Heart right ventricle (tissue), 16 donors: ENCODE data around the gene ATP6V1C2. TPM values are rescaled to one million over a fixed set of nuclear protein-coding genes. Genes with fewer than 3 reads are reported as not detected.
"Not testable (repeated sequence)": the region's sequence is repeated elsewhere in the genome, so short reads cannot be mapped to it uniquely, and the experiment has no call there.

Source experiments
- ATAC-seq, 8 donors: fragments of 200-7000 bp; cut with Tn5 transposase; one replicate each; pipeline ENCODE4 v1.9.1; 2020; ENCODE audit warnings: mild to moderate bottlenecking in 8 of 8, moderate library complexity in 8 of 8, moderate number of reproducible peaks in 1 of 8
- DNase-seq, 2 donors: peaks; one replicate each; pipeline ENCODE4 v3.0.0-alpha.2; 2020
- H3K27ac ChIP-seq, 10 donors: fragments of 200-600 bp; sonication (generic) in 2 of 10; one replicate each; pipeline versions ENCODE4 v1.5.0 to v1.8.0; 2020 to 2022; ENCODE audit warnings: mild to moderate bottlenecking in 3 of 10
- H3K27me3 ChIP-seq, 7 donors: fragments of 200-600 bp; one replicate each; pipeline ENCODE4 v1.8.0; 2021 to 2022; ENCODE audit warnings: mild to moderate bottlenecking in 2 of 7
- H3K36me3 ChIP-seq, 9 donors: fragments of 200-600 bp; sonication (generic) in 1 of 9; one replicate each; pipeline versions ENCODE4 v1.5.0 to v1.8.0; 2020 to 2022; ENCODE audit warnings: mild to moderate bottlenecking in 2 of 9
- H3K4me1 ChIP-seq, 9 donors: fragments of 200-600 bp; sonication (generic) in 1 of 9; one replicate each; pipeline versions ENCODE4 v1.5.0 to v1.8.0; 2020 to 2022; ENCODE audit warnings: mild to moderate bottlenecking in 4 of 9
- H3K4me3 ChIP-seq, 10 donors: fragments of 200-600 bp; sonication (generic) in 2 of 10; one replicate each; pipeline versions ENCODE4 v1.5.0 to v1.8.0; 2020 to 2022; ENCODE audit warnings: mild to moderate bottlenecking in 7 of 10, moderate library complexity in 2 of 10
- H3K9me3 ChIP-seq, 11 donors: fragments of 200-600 bp in 10 of 11; sonication (generic) in 2 of 11; one replicate each; pipeline versions ENCODE4 v1.5.0 to v1.8.0; 2013 to 2022; ENCODE audit warnings: mild to moderate bottlenecking in 2 of 11, control low read depth in 1 of 11, moderate library complexity in 1 of 11
- WGBS, 2 donors: extraction: QIAGEN DNeasy Blood & Tissue Kit; methylation state at CpG; one replicate each; pipeline ENCODE4 v1.1.7; 2013; ENCODE audit warnings: inconsistent platforms in 1 of 2; 5-methylcytosine and 5-hydroxymethylcytosine counted together
- intact Hi-C, 10 donors: fragments of 100-400 bp; cut with DNase I; formaldehyde crosslinking; loops; one replicate each; pipeline versions ENCODE4 v1.11.1 to v1.14.2; 2022
- polyA plus RNA-seq, 2 donors: library from polyadenylated mRNA; stranded (reverse); fragments of 200-250 nt; gene quantifications; one replicate each; pipeline ENCODE4 v1.2.3, GENCODE V29; 2013
- total RNA-seq, 10 donors: library from RNA; stranded (reverse); fragmentation: NEBNext Ultra II Directional in 3 of 10; extraction: Animal tissue kit (Norgen Biotek cat#: 25700) in 3 of 10; gene quantifications; one replicate each; pipeline versions ENCODE4 v1.2.1 to v1.2.4, GENCODE V29; 2021 to 2023
- TF ChIP-seq, protein P1 (sequence below), 9 donors: fragments of 200-600 bp; sonication (generic) in 2 of 9; IDR thresholded peaks; one replicate each; pipeline versions ENCODE4 v1.5.0 to v1.8.0; 2021 to 2022; ENCODE audit warnings: antibody characterized with exemption in 9 of 9, mild to moderate bottlenecking in 5 of 9, moderate library complexity in 1 of 9
- donor health status: Arrhythmogenic right ventricular cardiomyopathy.
- donor health status: ischemic (EF 13 %, LVEDD 7.1; RV severe dilation, severe dysfunction).
- donor health status: healthy with polysubstance abuse.
- donor health status: DM: no; HTN: yes; CAD: no.
- donor health status: DM: no; HTN: no; CAD: no.
- donor health status: ischemic (EF 25% LVEDD 6.9; RV normal size, moderate dysfunction).
- donor health status: ischemic (EF 25% LVEDD 5.7; RV mildly dilated, moderate dysfunction).
- donor health status: healthy.
- donor health status: DM: yes; HTN: yes; CAD: no.
- donor health status: Ischemic cardiomyopathy.
- donor health status: ischemic (EF 35%, LVEDD 5.7; RV mildly dilated, moderate dysfunction).
- donor health status: nonischemic (EF 11% LVEDD 7.7; RV severe dilation, severe dysfunction).
- donor health status: DM: yes; HTN: yes; CAD: no.
- donor health status: PGD.
- donor health status: ischemic (EF 29% LVEDD 5.4; RV normal size, mild dysfunction).
- donor health status: nonischemic (EF 23%, LVEDD 6.1; RV moderate dilation, normal function).

The ATP6V1C2 gene
- total and polyA plus RNA-seq, 12 donors = 0.09 to 3.4 (median 0.72) TPM

DNA sequence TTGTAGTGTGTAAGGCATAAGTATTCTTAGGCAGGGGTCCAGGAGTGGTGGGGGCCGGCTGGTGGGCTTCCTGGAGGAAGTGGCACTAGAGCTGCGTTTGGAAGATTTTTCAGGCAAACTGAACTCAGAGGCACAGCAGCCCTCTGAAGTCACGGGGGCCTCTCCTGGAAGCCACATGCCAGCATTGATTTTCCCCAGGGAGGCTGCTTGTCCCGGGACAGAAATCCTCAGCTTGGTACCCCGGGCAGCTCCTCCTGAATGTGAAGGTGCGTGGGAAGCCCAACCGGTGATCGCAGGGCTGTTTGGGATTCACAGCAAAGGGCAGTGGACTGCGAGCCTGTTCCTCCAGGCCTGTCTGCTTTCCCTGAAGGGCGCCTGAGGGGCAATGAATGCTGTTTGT lies 92.7 kb downstream of the ATP6V1C2 start:
- intact Hi-C loops = no loop called here
- H3K4me3 ChIP-seq = no peak overlapping the region
- ATAC-seq = no peak

DNA sequence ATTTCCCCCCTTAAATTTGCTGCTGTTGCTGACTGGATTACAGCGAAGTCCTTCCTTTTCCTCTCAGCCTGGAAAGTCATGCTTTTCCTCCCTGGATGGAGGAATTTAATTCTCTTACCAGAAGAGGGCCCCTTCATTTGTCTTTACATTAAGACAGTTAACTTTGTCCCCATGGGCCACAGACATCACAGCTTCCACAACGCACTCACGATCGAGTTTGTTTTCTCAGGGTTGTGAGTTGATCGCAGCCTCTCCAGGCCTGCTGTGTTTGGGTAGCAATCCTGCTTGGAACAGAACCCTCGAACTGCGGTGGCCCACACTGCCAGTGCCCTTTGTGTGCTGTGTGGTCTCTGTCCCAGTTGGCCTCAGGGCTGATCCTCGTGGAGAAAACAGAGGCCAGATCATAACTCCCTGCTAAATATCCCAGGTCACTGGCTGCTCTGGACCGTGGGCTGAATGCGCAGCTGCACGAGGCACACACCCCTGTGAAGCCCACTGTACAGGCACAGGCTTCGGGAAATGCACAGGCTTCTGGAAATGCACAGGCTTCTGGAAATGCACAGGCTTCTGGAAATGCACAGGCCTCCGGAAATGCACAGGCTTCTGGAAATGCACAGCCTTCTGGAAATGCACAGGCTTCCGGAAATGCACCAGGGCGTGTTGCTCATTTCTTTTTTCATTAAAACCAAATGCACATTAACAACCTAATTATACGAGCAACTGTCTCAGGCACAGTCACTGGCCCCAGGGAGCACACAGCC lies 93.3 kb downstream of the ATP6V1C2 start:
- intact Hi-C loops = no loop called here
- H3K27me3 ChIP-seq = no peaks in the 10 kb centered on the region
- DNase-seq (no peak), ATAC-seq (no peak)
- H3K27ac ChIP-seq = peak overlapping the region in 7 of 10 donors; percentile 26 to 67 (median 53)
- no peaks in the 10 kb centered on the region for H3K9me3 ChIP-seq
- no peaks in the 10 kb centered on the region for H3K36me3 ChIP-seq
- peaks cover 2 to 43% (median 36%) of the 10 kb centered on the region in 9 donors for H3K4me1 ChIP-seq
- no peak overlapping the region for H3K4me3 ChIP-seq
- WGBS, 2 donors = 53% methylated on average over 16 of the region's 16 CpGs
- TF ChIP-seq, protein P1, sequence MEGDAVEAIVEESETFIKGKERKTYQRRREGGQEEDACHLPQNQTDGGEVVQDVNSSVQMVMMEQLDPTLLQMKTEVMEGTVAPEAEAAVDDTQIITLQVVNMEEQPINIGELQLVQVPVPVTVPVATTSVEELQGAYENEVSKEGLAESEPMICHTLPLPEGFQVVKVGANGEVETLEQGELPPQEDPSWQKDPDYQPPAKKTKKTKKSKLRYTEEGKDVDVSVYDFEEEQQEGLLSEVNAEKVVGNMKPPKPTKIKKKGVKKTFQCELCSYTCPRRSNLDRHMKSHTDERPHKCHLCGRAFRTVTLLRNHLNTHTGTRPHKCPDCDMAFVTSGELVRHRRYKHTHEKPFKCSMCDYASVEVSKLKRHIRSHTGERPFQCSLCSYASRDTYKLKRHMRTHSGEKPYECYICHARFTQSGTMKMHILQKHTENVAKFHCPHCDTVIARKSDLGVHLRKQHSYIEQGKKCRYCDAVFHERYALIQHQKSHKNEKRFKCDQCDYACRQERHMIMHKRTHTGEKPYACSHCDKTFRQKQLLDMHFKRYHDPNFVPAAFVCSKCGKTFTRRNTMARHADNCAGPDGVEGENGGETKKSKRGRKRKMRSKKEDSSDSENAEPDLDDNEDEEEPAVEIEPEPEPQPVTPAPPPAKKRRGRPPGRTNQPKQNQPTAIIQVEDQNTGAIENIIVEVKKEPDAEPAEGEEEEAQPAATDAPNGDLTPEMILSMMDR (IDR thresholded peaks at IDR 0.05) = peak in 1 of 9 donors; percentile 12

More for the DNA sequence above, 92.7 kb downstream of the ATP6V1C2 start:
- Histone ChIP-seq H3K36me3 (no peaks in the 10 kb centered on the region), H3K27me3 (no peaks in the 10 kb centered on the region), H3K9me3 (no peaks in the 10 kb centered on the region), H3K4me1 (peaks cover 3 to 48% (median 36%) of the 10 kb centered on the region in 9 donors), H3K27ac (peak overlapping the region in 7 of 10 donors; percentile 26 to 67 (median 53))
- TF ChIP-seq, protein P1 (IDR thresholded peaks at IDR 0.05) = no peak
- WGBS, 2 donors = 51 to 52% methylated on average over 10 of the region's 10 CpGs
- DNase-seq = no peak

DNA sequence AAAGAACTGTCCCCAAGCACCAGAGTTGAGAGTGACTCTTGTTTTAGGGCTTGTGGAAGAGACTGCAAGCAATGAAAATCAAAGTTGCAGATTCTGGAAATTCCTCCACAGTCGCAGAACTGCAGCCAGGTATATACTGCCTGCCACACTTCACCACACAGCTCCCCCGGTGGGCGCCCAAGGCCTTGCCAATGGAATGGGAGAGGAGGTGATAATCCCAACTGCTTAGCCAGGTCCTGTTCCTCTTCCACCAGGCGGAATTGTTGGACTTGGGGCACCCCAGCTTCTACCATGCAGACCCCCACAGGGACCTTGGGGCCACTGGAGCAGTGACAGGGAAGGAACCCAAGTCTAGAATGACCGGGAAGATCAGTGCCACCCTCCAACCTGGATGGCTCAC lies 96.0 kb downstream of the ATP6V1C2 start:
- peaks cover 0 to 36% (median 21%) of the 10 kb centered on the region in 9 donors for H3K4me1 ChIP-seq
- no peak overlapping the region for H3K27ac ChIP-seq
- H3K4me3 ChIP-seq = no peak overlapping the region
- no peaks in the 10 kb centered on the region for H3K9me3 ChIP-seq
- no peak for ATAC-seq
- WGBS, 2 donors = 55 to 65% methylated on average over 5 of the region's 5 CpGs
- intact Hi-C loops = no loop called here
- TF ChIP-seq, protein P1 (IDR thresholded peaks at IDR 0.05) = peak in 2 of 9 donors; percentile 11 to 15
- no peaks in the 10 kb centered on the region for H3K27me3 ChIP-seq
- DNase-seq = no peak
- no peaks in the 10 kb centered on the region for H3K36me3 ChIP-seq

DNA sequence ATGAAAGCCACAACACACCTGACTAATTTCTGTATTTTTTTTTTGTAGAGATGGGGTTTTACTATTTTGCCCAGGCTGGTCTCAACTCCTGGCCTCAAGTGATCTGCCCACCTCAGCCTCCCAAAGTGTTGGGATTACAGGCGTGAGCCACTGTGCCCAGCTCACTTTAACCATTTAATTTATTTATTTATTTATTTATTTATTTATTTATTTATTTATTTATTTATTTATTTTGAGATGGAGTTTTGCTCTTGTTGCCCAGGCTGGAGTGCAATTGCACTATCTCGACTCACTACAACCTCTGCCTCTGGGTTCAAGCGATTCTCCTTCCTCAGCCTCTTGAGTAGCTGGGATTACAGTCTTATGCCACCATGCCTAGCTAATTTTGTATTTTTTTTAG lies 96.9 kb downstream of the ATP6V1C2 start:
- H3K36me3 ChIP-seq, H3K27me3 ChIP-seq, H3K4me3 ChIP-seq, ATAC-seq, intact Hi-C loops, DNase-seq, H3K9me3 ChIP-seq, H3K27ac ChIP-seq: not testable (repeated sequence)
- WGBS, 2 donors = 95% methylated on average over 3 of the region's 3 CpGs
- peaks cover 0 to 33% (median 21%) of the 10 kb centered on the region in 9 donors for H3K4me1 ChIP-seq

DNA sequence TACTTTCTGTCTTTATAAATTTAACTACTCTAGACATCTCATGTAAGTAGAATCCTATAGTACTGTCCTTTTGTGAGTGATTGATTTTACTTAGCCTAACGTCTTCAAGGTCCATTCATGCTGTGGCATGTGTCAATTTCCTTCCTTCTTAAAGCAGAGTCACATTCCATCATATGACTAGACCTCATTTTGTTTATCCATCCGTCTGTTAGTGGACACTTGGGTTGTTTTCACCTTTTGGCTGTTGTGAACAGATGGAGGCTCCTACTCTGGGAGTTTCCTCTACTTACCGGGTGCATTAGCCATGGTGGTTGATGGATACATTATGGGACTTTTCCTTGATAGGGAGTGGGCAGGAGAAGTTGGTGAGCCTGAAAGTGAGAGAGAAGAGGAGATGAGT lies 97.6 kb downstream of the ATP6V1C2 start:
- no peak for ATAC-seq
- Histone ChIP-seq H3K4me3 (no peak overlapping the region), H3K36me3 (no peaks in the 10 kb centered on the region), H3K27ac (no peak overlapping the region), H3K9me3 (no peaks in the 10 kb centered on the region), H3K4me1 (peaks cover 0 to 29% (median 20%) of the 10 kb centered on the region in 9 donors), H3K27me3 (peaks cover 0 to 2% (median 0%) of the 10 kb centered on the region in 7 donors)
- intact Hi-C loops = no loop called here
- TF ChIP-seq, protein P1 (IDR thresholded peaks at IDR 0.05) = no peak
- no peak for DNase-seq
- WGBS, 2 donors = 75 to 82% methylated on average over 3 of the region's 3 CpGs
